Stimulated activated naive CD4-positive, alpha-beta T cell treated with Interleukin-2 at 50 U/mL for 16 hours (primary cell): ENCODE results near the gene CRADD.
A peak's percentile ranks its signal among the peaks of the same experiment; 100 is the strongest.
"Not testable (repeated sequence)": the region's sequence is repeated elsewhere in the genome, so short reads cannot be mapped to it uniquely, and the experiment has no call there.

Experiments used
- DNase-seq: peaks from one replicate; lab custom pipeline; 2025; lab: John Stamatoyannopoulos, UW

CRADD gene

DNA sequence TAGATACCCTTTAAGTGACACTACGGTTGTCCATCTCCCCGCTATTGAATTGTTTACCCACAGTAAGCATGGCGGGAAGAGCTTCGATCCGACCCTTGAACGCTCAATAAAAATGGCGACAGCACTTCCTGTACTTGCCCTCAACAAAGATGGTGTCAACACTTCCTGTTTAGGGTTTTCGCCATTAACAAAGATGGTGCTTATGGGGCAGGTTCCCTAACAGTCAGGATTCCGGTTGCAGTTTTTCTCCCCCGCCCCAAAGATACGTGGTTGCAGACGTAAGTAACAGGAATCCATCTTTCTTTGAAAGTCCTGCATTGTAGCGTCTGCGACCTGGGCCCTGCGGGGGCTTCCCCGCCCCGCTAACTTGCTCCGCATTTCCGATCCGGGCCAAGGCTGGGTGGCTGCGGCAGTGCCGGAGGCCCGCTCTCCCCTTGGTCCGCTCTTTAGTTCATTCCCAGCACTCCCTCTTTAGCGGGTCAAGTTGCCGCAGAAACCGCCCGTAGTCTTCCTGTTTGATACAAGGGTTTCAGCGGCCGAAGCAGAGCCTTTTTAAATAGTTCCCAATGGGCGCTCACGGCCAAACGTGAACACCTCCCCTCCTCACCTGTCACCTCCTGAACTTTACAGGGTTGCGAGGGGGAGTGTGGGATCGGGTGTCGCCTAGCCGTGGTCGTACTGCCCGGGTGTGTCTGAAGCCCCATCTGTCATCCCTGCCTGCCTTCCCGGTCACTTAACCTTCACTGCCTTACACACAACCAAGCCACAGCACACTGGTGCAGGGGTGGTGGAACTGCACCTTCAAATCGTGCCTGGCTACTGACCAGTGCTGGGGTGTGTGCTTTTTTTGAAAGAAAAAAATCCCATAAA is at the start of gene CRADD:
TSS of gene CRADD (plus strand) at position 181 of the 870 bp plus-strand sequence.
- peak; percentile 82 for DNase-seq

DNA sequence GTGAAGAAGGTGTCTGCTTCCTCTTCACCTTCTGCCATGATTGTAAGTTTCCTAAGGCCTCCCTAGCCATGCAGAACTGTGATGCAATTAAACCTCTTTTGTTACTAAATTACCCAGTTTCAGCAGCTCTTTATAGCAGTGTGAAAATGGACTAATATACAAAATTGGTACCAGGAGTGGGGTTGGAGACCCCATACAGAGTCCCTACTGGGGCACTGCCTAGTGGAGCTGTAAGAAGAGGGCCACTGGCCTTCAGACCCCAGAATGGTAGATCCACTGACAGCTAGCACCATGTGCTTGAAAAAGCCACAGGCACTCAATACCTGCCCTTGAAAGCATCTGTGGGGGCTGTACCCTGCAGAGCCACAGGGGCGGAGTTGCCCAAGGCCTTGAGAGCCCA is 44.8 kb upstream of the CRADD start:
- no peak for DNase-seq

DNA sequence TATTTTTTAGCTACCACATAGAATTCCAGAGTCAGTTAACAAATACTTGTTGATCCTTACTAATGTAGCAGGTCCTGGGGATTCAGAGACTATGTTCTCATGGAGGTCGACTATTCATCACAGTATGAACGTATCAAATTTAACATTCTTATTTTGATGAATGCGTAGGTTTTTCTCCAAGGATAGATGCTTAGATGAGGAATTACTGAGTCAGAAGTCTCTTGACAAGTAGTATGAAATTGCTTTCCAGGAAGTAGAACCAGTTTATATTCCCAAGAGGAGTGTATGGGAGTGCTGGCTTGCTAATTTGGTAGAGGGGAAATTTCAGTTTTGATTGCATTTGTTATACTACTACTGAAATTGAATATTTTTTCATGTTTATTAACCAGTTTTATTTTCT is 42.8 kb upstream of the CRADD start:
- DNase-seq: no peak

DNA sequence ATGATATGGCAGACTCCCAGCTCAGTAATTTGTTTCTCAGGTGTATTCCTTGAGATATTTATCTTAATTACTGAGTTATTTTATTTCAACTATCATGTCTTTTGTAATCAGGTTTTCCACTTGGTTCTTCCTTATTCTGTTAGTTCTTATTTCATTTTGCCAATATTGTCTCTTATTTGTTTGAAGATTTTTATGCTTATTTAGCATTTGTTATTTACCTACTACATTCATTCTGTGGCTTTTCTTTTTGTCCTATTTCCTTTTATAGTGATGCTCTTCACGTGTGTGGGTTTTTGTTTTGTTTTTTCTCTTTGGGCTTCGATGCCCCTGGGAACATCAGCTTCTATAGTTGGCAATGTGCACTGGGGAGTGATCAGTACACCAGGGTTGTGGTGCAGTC is 40.5 kb upstream of the CRADD start:
- DNase-seq: no peak

DNA sequence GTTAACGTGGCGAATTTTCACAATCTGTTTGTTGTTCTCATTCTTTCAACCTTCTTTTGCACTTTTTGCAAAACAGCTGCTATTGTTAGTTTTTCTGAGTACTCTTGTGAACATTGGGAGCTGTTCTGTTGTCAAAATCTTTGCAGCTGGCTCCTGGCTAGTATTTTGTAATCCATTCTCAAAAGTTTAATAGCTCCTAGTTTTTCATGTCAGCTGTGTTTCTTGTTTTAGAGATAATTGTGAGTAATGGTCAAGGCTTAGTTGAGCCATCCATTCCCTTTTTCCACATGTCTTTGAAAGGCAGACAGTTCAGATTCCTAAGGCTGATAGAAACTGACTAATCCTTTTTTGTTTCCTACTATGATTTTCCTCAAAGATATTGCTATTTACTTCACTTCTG is 39.1 kb upstream of the CRADD start:
- no peak for DNase-seq

DNA sequence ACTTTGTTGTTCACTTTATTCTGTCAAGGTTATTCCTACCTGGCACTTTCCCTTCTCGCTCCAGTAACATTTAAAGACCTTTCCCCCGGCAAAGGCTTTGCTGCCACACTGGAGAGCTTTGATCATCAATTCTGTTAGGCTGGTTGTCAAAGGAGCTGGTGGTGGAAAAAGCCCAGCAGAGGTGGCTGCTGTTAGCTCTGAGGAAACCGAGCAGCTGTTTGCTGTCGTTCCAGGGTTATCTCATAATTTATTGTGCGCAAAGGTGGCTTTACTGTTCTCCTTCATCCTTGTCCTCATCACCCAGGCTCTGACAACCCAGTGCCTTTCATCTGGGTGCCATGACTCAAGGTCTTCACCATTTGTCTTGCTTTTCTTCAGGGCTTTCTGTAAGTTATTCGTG is 38.2 kb upstream of the CRADD start:
- no peak for DNase-seq

DNA sequence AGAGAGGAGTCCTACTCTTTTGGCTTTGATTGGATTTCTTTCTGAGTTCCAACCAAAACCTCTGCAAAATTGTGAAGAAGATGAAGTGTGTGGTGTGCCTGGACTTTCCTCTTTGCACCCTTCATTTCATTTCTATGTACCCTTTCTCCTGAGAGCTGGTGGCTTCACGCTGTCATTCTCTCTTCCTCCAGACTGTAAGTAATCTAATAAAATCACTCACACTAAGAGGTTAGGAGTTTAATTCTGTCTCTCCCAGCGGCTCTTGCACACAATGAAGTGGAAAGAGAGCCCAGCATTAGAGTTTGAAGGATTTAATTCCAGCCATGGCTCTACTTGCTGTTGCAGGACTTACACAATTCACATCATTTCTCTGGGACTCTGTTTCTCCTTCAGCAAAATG is 37.8 kb upstream of the CRADD start:
- DNase-seq: no peak

DNA sequence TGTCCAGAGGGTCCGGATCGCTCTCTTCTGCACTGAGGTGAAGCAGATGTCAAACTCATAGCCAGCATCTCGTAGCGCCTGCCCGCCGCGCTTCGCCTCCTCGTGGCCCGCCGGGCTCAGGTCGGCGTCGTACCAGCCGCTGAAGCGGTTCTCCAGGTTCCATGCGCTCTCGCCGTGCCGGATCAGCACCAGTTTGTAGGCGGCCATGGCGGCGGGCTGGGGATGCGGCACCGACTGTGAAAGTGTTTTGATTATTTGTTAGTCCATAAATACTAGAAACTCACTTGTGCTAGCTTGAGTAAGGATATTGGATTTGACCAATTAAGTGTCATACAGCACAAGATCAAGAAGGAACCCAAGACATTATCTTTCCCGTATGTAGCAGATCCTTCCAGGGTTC is 35.8 kb upstream of the CRADD start:
- not testable (repeated sequence) for DNase-seq

DNA sequence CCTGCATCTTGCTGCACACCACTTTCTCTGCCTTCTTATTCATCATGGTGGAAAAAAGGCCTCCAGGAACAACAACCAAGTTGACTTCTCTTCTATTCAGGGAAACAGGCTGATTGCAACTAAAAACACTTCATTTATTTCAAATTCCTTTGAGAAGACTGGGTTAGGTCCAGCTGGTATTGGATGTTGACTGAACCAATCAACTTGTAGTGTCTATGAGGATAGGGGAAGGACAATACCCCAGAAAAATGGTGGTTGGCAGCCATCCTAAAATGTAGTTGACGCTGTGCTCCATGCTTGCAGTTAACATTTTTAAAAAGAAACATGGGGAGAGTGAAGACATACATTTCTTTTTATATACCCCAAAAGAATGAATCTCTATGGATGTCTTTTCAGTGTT is 34.4 kb upstream of the CRADD start:
- no peak for DNase-seq

DNA sequence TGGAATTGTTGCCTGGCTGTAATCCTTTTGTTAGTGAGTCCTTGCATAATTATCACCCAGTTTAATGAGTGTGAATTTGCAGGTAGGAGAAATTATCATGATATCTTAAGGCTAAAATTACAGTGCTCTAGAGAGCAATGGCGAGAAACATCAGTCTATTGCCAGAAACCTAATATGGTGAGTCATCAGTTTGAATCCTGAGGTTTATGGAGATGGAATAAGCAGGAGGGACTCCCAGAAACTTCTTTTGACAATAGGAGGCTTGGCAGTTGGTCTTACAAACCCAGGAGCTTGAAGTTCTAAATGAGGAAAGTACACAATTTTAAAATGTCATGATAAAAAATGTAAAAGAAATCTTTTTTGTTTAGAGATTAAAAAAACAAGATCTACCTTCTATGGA is 31.5 kb upstream of the CRADD start:
- no peak for DNase-seq

DNA sequence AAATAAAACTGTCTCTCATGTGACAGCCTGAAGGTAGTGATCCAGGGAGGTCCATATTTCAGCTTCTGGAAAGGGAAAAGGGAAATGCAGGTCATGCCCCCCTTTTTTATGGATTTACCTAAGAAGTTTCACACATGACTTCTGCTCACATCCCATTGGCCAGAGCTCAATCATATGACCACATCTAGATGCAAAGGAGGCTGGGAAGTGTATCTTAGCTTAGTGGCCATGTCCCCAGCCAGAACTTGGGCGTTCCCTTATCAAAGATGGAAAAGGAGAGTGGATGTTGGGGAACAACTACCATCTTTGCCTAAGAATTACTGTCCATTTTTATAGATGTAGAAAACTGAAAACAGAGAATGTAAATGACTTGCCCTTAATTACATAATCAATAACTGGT is 26.5 kb upstream of the CRADD start:
- DNase-seq: no peak

DNA sequence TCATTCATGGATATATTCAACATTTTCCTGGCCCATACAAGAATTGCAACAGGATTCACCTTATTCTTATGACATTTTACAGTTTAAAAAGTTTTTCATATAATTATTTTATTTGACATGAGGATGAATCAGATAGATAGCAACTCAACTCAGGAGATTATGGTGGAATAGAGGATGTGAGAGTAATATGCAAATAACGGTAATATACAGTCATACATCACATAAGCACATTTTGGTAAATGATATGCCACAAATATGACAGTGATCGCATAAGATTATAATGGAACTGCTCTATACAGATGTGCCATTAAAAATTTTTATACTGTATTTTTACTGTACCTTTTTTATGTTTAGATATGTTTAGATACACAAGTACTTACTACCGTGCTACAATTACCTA is 24.1 kb upstream of the CRADD start:
- DNase-seq: no peak

DNA sequence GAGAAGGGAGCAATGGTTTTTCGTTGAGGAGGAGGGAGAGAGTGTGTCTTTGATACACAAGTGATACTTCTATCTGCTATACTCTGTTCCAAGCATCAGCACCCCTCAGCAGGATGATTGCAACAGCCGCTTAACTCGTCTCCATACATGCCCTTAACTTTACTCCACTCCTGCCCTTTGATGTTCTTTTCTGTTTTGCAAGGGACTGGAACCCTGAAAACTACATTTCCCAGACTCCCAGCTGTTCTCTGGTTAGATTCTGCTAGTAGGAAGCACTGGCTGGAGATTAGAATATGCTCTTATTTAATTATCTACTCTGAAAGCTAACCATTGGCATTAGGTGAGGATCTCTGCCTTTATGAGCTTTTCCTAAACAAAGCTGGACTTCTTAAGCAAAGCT is 23.5 kb upstream of the CRADD start:
- no peak for DNase-seq

DNA sequence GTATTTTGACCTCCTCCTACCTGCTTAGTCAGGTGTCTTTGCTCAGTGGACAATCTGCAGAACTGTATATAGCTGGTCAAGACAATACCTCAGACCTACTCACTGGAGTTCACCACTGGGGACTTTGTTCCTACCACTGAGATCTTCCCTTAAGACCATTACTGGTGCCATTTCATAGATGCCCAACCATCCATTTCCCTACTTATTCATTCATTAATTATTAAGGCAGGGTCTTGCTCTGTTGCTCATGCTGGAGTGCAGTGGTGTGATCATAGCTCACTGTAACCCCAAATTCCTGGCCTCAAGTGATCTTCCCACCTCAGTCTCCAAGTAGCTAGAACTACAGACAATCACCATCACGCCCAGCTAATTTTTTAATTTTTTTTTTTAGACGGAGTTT is 22.8 kb upstream of the CRADD start:
- no peak for DNase-seq

DNA sequence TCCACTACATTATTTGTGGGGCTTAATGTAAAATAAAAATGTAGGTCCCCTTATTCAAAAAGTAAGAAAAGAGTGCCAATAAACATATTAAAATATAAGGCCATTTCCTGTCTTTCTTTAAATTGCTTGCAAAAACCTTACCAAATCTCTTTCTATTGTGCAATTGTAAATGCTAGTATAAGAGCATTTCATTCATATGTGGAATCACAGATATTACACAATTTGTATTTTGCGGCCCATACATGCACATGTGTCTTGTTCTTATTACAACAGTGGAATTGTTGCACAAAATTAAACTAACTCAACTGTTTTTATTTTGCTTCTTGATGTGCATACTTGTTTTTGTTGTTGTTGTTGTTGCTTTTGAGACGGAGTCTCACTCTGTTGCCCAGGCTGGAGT is 20.1 kb upstream of the CRADD start:
- DNase-seq: no peak

DNA sequence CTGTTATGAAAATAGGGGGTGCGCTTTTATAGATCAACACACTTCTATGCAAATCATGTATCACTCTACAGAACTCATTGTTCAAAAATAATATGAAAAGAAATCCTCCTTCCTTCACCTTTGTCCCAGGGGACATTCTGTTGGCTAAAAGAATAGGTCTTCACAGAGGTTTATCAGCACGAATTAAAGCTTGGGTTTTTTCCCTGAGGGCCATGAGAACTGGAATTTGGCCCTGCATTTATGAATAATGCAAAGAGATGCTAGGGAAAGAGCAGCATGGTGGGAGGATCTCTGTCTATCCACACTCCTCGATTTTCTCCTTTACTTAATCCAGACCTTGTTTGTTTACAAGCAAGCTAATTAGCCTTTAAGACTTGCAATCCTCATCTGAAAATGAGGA is 16.2 kb upstream of the CRADD start:
- no peak for DNase-seq

DNA sequence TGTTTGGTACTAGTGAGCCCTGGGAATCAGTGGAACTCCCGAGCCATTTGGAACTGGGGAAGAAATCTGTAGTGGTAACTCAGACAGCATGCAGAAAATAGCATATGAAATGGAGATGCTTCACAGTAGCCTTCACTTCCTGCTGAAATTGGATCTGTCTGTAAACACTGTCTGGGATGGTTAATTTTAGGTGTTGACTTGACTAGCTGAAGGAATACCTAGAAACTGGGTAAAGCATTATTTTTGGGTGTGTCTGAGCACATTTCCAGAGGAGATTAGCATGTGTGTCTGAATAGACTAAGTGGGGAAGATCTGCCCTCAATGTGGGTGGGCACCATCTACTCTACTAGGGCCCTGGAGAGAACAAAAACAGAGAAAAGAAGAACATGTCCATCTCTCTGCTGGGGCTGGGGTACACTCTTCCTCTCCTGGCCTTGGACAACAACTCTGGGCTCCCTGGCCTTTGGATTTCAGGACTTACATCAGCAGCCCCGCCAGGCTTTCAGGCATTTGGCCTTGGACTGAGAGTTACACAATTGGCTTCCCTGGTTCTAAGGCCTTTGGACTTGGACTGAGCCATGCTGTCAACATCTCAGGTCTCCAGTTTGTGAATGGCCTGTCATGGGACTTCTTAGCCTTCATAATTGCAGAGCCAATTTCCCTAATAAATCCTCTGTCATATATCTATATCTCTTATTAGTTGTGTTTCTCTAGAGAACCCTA is 14.0 kb upstream of the CRADD start:
- DNase-seq: no peak

DNA sequence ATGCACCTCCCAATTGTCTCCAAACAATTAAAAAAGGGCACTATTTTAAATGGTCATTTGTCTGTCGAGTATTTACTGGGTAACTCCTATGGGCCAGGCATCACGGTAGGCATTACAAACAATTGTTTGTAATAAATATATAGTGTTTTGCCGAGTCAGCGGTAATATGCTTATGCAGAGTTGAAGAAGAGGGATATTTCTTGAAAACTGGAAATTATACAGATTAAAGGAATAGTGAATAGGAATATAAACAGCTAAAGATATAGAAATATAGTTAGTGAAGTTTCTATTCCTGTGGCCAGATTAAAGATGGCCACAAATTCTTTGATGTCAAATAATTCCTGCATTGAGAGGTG is 13.5 kb upstream of the CRADD start:
- no peak for DNase-seq

DNA sequence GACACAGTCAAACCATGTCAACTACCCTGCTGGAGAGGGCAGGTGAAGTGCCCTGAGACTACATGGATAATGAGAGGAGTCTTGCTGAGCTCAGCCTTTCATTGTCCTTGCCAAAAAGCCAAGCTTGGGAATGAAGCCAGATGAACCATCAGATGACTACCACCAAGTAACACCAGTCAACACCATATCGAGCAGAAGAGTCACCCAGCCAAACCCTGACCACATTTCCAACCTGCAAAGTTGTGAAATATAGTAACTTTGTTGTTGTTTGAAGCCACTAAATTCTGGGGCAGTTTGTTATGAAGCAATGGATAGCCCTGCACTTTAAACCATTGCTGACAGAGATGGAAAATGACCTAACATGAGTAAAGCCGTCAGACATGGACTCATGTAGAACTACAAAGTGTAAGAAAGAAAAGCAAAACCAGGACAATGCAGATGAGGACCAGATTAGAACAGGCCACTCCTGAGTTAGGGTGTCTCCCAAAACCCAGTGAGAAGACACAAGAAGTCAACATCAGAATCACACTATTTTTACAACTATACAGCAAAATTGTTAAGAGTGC is 12.5 kb upstream of the CRADD start:
- DNase-seq: no peak

DNA sequence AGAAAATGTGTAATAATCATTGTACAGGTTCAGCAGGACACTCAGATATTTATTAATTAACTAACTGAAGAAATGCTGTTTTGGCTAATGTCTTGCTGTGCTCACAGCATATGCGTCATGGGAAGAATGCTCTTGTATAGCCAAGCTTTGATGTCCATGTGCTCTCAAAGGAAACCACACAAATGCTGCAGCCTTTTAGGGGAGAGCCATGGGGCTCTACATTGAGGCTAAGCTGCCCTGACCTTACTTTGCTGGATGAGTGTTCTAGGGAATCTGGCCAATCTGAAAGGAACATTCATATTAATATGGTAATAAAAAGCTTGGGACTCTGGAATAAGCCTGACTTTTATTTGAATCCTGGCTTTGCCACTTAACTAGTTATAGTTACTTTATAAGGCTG is 9.5 kb upstream of the CRADD start:
- no peak for DNase-seq

DNA sequence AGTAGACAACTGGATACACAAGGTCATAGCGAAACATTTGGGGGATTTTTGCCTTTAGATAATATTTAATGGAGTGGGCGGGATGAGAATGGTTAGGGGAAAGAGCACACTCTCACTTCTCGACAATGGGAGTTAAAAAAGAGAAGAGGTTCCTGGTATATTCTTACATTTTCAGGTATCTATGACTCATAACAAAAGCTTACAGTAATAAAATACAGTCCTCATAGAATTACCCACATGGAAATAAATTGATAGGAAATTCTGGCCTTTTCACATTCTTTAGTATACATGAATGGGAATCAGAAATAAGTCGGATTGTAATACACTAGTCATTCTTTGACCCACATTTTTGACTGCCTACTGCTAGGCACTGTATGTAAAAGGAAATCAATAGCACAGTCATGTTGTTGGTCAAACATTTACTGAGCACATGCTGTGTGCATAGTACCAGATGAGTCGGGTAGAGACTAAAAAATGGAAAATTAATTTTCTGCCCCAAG is 8.2 kb upstream of the CRADD start:
- no peak for DNase-seq

DNA sequence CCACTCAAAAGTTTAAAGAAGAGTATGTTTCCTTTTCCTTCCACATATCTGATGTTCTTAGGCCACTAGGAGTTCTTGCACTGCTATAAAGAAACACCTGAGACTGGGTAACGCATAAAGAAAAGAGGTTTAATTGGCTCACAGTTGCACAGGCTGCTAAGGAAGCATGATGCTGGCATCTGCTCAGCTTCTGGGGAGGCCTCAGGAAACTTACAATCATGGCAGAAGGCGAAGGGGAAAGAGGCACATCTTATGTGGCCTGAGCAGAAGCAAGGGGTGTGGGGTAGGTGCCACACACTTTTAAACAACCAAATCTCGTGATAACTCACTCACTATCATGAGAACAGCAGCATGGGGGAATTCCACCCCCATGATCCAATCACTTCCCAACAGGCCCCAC is 7.7 kb upstream of the CRADD start:
- DNase-seq: no peak

DNA sequence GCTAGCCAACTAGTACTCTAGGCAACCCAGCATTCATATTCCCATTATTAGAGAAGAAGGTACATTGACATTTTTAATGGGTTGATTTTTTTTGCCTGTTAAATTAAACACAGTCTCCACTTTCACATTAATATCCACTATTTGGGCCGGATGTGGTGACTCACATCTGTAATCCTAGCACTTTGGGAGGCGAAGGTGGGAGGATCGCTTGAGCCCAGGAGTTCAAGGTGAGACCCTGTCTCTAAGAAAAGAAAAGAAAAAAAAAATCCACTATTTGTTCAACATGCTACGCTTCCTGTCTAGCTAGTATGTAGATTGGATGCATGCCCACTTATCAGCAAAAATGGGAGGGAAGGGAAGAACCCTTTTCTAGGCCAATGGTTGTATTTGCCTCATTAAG is 7.1 kb upstream of the CRADD start:
- DNase-seq: no peak
